H9 (cell line): ENCODE data around the gene WBP1L. TPM values are rescaled to one million over a fixed set of nuclear protein-coding genes. Genes with fewer than 3 reads are reported as not detected.
A peak's percentile ranks its signal among the peaks of the same experiment; 100 is the strongest.

Source experiments
- DNase-seq: peaks from one replicate; pipeline ENCODE4 v3.0.0-alpha.2; 2017
- H2AFZ ChIP-seq: one replicate; pipeline ENCODE4 v1.6.1; 2013; ENCODE audit warnings: mild to moderate bottlenecking, low read length, control low read depth, moderate library complexity
- H2AK5ac ChIP-seq: 2 replicates; pipeline ENCODE4 v1.6.1; 2013; ENCODE audit warnings: low read length, control low read depth, mixed read lengths; ENCODE audit not compliant: insufficient read length
- H2BK120ac ChIP-seq: one replicate; pipeline ENCODE4 v1.6.1; 2013; ENCODE audit warnings: low read depth, mild to moderate bottlenecking, low read length, control low read depth, inconsistent platforms; ENCODE audit not compliant: poor library complexity, severe bottlenecking
- H2BK12ac ChIP-seq: 2 replicates; pipeline ENCODE4 v1.6.1; 2013; ENCODE audit warnings: low read length, control low read depth, mixed read lengths, low read depth; ENCODE audit not compliant: insufficient read length
- H2BK15ac ChIP-seq: 2 replicates; pipeline ENCODE4 v1.6.1; 2013; ENCODE audit warnings: low read depth, low read length, control low read depth
- H2BK20ac ChIP-seq: one replicate; pipeline ENCODE4 v1.6.1; 2013; ENCODE audit warnings: low read depth, mild to moderate bottlenecking, low read length, control low read depth, inconsistent platforms; ENCODE audit not compliant: poor library complexity, severe bottlenecking
- H2BK5ac ChIP-seq: 2 replicates; pipeline ENCODE4 v1.6.1; 2013; ENCODE audit warnings: low read length, control low read depth, mixed read lengths; ENCODE audit not compliant: insufficient read length
- H3K14ac ChIP-seq: 2 replicates; pipeline ENCODE4 v1.6.1; 2013; ENCODE audit warnings: low read length, control low read depth; ENCODE audit not compliant: insufficient read depth
- H3K18ac ChIP-seq: 2 replicates; pipeline ENCODE4 v1.6.1; 2013; ENCODE audit warnings: low read depth, mild to moderate bottlenecking, mixed read lengths, low read length, control low read depth; ENCODE audit not compliant: insufficient read length
- H3K23ac ChIP-seq: 2 replicates; pipeline ENCODE4 v1.6.1; 2013; ENCODE audit warnings: low read length, control low read depth, mixed read lengths, low read depth; ENCODE audit not compliant: insufficient read length
- H3K23me2 ChIP-seq: 2 replicates; pipeline ENCODE4 v1.6.1; 2013; ENCODE audit warnings: low read depth, mild to moderate bottlenecking, mixed read lengths, low read length, control low read depth; ENCODE audit not compliant: insufficient read length, poor library complexity, severe bottlenecking
- H3K27ac ChIP-seq: 2 replicates; pipeline ENCODE4 v1.5.1; 2013; ENCODE audit warnings: low read length, control low read depth, mixed read lengths, low read depth; ENCODE audit not compliant: insufficient read length
- H3K27me3 ChIP-seq: 2 replicates; pipeline ENCODE4 v1.6.1; 2013; ENCODE audit warnings: low read length, control low read depth, inconsistent platforms; ENCODE audit not compliant: insufficient read depth
- H3K4ac ChIP-seq: 2 replicates; pipeline ENCODE4 v1.6.1; 2013; ENCODE audit warnings: low read depth, mild to moderate bottlenecking, control low read depth, inconsistent platforms, low read length, moderate library complexity
- H3K4me1 ChIP-seq: 2 replicates; pipeline ENCODE4 v1.6.1; 2013; ENCODE audit warnings: low read length, control low read depth, inconsistent platforms; ENCODE audit not compliant: insufficient read depth
- H3K4me2 ChIP-seq: 2 replicates; pipeline ENCODE4 v1.6.1; 2013; ENCODE audit warnings: low read length, control low read depth, mixed read lengths; ENCODE audit not compliant: insufficient read length, insufficient read depth
- H3K56ac ChIP-seq: 2 replicates; pipeline ENCODE4 v1.6.1; 2013; ENCODE audit warnings: low read depth, mild to moderate bottlenecking, mixed read lengths, low read length, control low read depth; ENCODE audit not compliant: insufficient read length
- H3K79me1 ChIP-seq: 2 replicates; pipeline ENCODE4 v1.6.1; 2013; ENCODE audit warnings: low read depth, mild to moderate bottlenecking, moderate library complexity, low read length, control low read depth, inconsistent platforms; ENCODE audit not compliant: insufficient read depth, poor library complexity, severe bottlenecking
- H3K79me2 ChIP-seq: 2 replicates; pipeline ENCODE4 v1.6.1; 2013; ENCODE audit warnings: low read length, control low read depth, inconsistent platforms; ENCODE audit not compliant: insufficient read depth
- H3K9ac ChIP-seq: 2 replicates; pipeline ENCODE4 v1.6.1; 2013; ENCODE audit warnings: low read length, control low read depth, mixed read lengths; ENCODE audit not compliant: insufficient read length; ENCODE audit errors: extremely low read depth
- H3K9me3 ChIP-seq: one replicate; pipeline ENCODE4 v1.6.1; 2013; ENCODE audit warnings: low read depth, low read length, inconsistent platforms; ENCODE audit not compliant: control insufficient read depth
- H3T11ph ChIP-seq: one replicate; pipeline ENCODE4 v1.6.1; 2013; ENCODE audit warnings: mild to moderate bottlenecking, low read length, control low read depth, inconsistent platforms
- H4K20me1 ChIP-seq: one replicate; pipeline ENCODE4 v1.6.1; 2013; ENCODE audit not compliant: control insufficient read depth, insufficient read length, insufficient read depth
- H4K5ac ChIP-seq: 2 replicates; pipeline ENCODE4 v1.6.1; 2013; ENCODE audit warnings: low read depth, mild to moderate bottlenecking, mixed read lengths, low read length, control low read depth; ENCODE audit not compliant: insufficient read length
- H4K8ac ChIP-seq: replicated peaks from 2 replicates; pipeline ENCODE4 v1.6.1; 2013; ENCODE audit warnings: low read length, control low read depth, mixed read lengths, low read depth; ENCODE audit not compliant: insufficient read length
- H4K91ac ChIP-seq: 2 replicates; pipeline ENCODE4 v1.6.1; 2013; ENCODE audit warnings: low read depth, mild to moderate bottlenecking, moderate library complexity, mixed read lengths, low read length, control low read depth; ENCODE audit not compliant: insufficient read length
- H3K27ac Mint-ChIP-seq, 3 experiments: 2 replicates in 2 of 3; 3 replicates in 1 of 3; pipeline ENCODE4 v1.8.0; 2020 to 2021; ENCODE audit warnings: mixed read lengths in 3 of 3, mild to moderate bottlenecking in 1 of 3, moderate library complexity in 1 of 3
- H3K27me3 Mint-ChIP-seq: 2 replicates; pipeline ENCODE4 v1.8.0; 2021; ENCODE audit warnings: low read depth, mild to moderate bottlenecking, moderate library complexity, mixed read lengths
- H3K36me3 Mint-ChIP-seq, 3 experiments: 2 replicates in 2 of 3; 3 replicates in 1 of 3; pipeline ENCODE4 v1.8.0; 2020 to 2021; ENCODE audit warnings: low read depth in 3 of 3, mixed read lengths in 3 of 3; ENCODE audit not compliant: insufficient read depth in 1 of 3
- H3K4me1 Mint-ChIP-seq, 2 experiments: 2 replicates each; pipeline ENCODE4 v1.8.0; 2020; ENCODE audit warnings: mixed read lengths in 2 of 2
- H3K4me3 Mint-ChIP-seq, 2 experiments: 2 replicates in 1 of 2; 3 replicates in 1 of 2; pipeline ENCODE4 v1.8.0; 2020 to 2021; ENCODE audit warnings: mild to moderate bottlenecking in 2 of 2, mixed read lengths in 2 of 2, moderate library complexity in 1 of 2
- H3K9me3 Mint-ChIP-seq, 2 experiments: 2 replicates in 1 of 2; 3 replicates in 1 of 2; pipeline ENCODE4 v1.8.0; 2020; ENCODE audit warnings: mild to moderate bottlenecking in 2 of 2, mixed read lengths in 2 of 2, moderate library complexity in 1 of 2
- CTCF ChIP-seq: fragments of 200-600 bp; sonication (generic); conservative IDR thresholded peaks from 3 replicates; pipeline ENCODE4 v1.8.0; 2021; ENCODE audit warnings: antibody characterized with exemption, mild to moderate bottlenecking
- WGBS: extraction: QIAGEN DNeasy Blood & Tissue Kit; methylation state at CpG from one replicate; pipeline ENCODE4 v1.1.7; 2013; ENCODE audit warnings: missing lambda C conversion rate, low lambda C conversion rate, mixed read lengths; ENCODE audit not compliant: insufficient read length; ENCODE audit errors: extremely low coverage; 5-methylcytosine and 5-hydroxymethylcytosine counted together
- total RNA-seq: library from RNA; stranded (reverse); gene quantifications from 2 replicates; pipeline ENCODE4 v1.2.1, GENCODE V29; 2021

Gene WBP1L
- total RNA-seq, 1 experiment from 2014 or later = 23.8 TPM

- WGBS = no CpG with 5 or more reads among the region's 4 CpGs
- no peak overlapping the region for H2BK20ac ChIP-seq
- no peak overlapping the region for H3K14ac ChIP-seq
- no peak overlapping the region for H2AK5ac ChIP-seq
- no peak overlapping the region for H3K23ac ChIP-seq
- no peak overlapping the region for H3K56ac ChIP-seq
- H3T11ph ChIP-seq = no peak overlapping the region
- no peak overlapping the region for H3K4me2 ChIP-seq
- peaks cover 4% of the 10 kb centered on the region for H3K9me3 ChIP-seq
- no peaks in the 10 kb centered on the region; the same call in 1 of the 2 replicates for H3K4me1 ChIP-seq
- H2BK12ac ChIP-seq = no peak overlapping the region
- no peak overlapping the region for H2BK15ac ChIP-seq
- H3K4me3 Mint-ChIP-seq = no peak overlapping the region
- peak overlapping the region; percentile 71 to 81 (median 73) for H3K27ac Mint-ChIP-seq
- H2AFZ ChIP-seq = no peak overlapping the region
- no peak overlapping the region for H4K5ac ChIP-seq
- H3K9me3 Mint-ChIP-seq = peaks cover 5% of the 10 kb centered on the region in 2 experiments; a peak in 4 of 5 replicates
- H3K79me1 ChIP-seq = no peaks in the 10 kb centered on the region
- no peak overlapping the region for H2BK120ac ChIP-seq
- DNase-seq = no peak
- H4K91ac ChIP-seq = no peak overlapping the region
- H4K20me1 ChIP-seq = no peaks in the 10 kb centered on the region
- peaks cover 5 to 33% (median 22%) of the 10 kb centered on the region in 3 experiments for H3K36me3 Mint-ChIP-seq
- peaks cover 11 to 27% of the 10 kb centered on the region in 2 experiments for H3K4me1 Mint-ChIP-seq
- no peak overlapping the region for H3K18ac ChIP-seq
- H4K8ac ChIP-seq = no peak overlapping the region
- H3K9ac ChIP-seq = no peak overlapping the region
- H3K27me3 ChIP-seq = no peaks in the 10 kb centered on the region
- no peaks in the 10 kb centered on the region for H3K79me2 ChIP-seq
- no peak overlapping the region for H3K27ac ChIP-seq
- H3K4ac ChIP-seq = no peak overlapping the region
- no peak overlapping the region for H2BK5ac ChIP-seq
- no peaks in the 10 kb centered on the region for H3K23me2 ChIP-seq
- TF ChIP-seq CTCF = no peak
- H3K27me3 Mint-ChIP-seq = no peaks in the 10 kb centered on the region
Measured at GRCh38 chr10:102808380-102808779, 64.6 kb downstream of the WBP1L start.
